Measurements from ENCODE around the gene RSPH4A. TPM values are rescaled to one million over a fixed set of nuclear protein-coding genes. Genes with fewer than 3 reads are reported as not detected.
"Not testable (repeated sequence)": the region's sequence is repeated elsewhere in the genome, so short reads cannot be mapped to it uniquely, and the experiment has no call there.

Gene RSPH4A
- total and polyA plus RNA-seq, 2 of the 4 experiments (the other 2 are of a cell fraction), result under 0.01 to 0.19 TPM

DNA sequence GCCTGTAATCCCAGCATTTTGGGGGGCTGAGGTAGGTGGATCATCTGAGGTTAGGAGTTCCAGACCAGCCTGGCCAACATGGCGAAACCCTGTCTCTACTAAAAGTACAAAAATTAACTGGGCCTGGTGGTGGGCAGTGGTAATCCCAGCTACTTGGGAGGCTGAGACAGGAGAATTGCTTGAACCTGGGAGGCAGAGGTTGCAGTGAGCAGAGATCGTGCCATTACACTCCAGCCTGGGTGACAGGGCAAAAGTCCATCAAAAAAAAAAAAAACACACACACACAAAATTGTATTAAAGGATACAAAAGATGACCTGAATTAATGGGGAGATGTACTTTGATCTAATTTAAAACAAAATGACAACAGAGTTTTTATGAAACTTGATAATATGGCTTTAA, 47.9 kb downstream of the RSPH4A start:
- H3K9me1 ChIP-seq (ENCODE audit: insufficient read depth, low read length); H3K9ac ChIP-seq (ENCODE audit: low read depth, low read length); H2BK120ac ChIP-seq (ENCODE audit: low read depth, low read length); H3K9me3 ChIP-seq (ENCODE audit: control insufficient read depth, insufficient read depth, low read length); H4K8ac ChIP-seq (ENCODE audit: low read depth in 2 of 2, low read length in 2 of 2); H2AK5ac ChIP-seq (ENCODE audit: low read depth, low read length); H3K4me2 ChIP-seq (ENCODE audit: low read depth, low read length); H3K23ac ChIP-seq (ENCODE audit: low read depth, low read length); POLR2A ChIA-PET (ENCODE audit: unreplicated experiment); H3K36me3 ChIP-seq (ENCODE audit: control insufficient read depth, insufficient read depth, low read length); H3K14ac ChIP-seq (replicated peaks; ENCODE audit: low read depth, low read length); H3K27me3 ChIP-seq (ENCODE audit: control insufficient read depth, insufficient read depth, low read length); H3K4me3 ChIP-seq (ENCODE audit: insufficient read depth, low read depth, low read length); H2BK15ac ChIP-seq (ENCODE audit: low read depth, low read length); BruUV-seq (replicated peaks); H3K4ac ChIP-seq (ENCODE audit: low read depth, low read length); H3K56ac ChIP-seq (ENCODE audit: extremely low read depth, insufficient read depth, low read length); ATAC-seq (ENCODE audit: low read depth); in situ Hi-C loops (cut with MboI; ENCODE audit: low sequenced_read_pairs); H2AK9ac ChIP-seq (replicated peaks; ENCODE audit: low read depth, low read length, poor library complexity); H2BK20ac ChIP-seq (ENCODE audit: low read depth, low read length); dilution Hi-C loops (cut with HindIII; ENCODE audit: low sequenced_read_pairs, unreplicated experiment); H2BK5ac ChIP-seq (ENCODE audit: low read depth, low read length, poor library complexity, severe bottlenecking); DNase-seq; H4K91ac ChIP-seq (ENCODE audit: insufficient read depth, low read depth, low read length); H2AFZ ChIP-seq (replicated peaks; ENCODE audit: low read length, poor library complexity); intact Hi-C loops (cut with micrococcal nuclease); H3K18ac ChIP-seq (ENCODE audit: low read depth, low read length); H3K4me1 ChIP-seq (ENCODE audit: control insufficient read depth, insufficient read depth, low read length); H4K5ac ChIP-seq (ENCODE audit: low read depth, low read length); H3K27ac ChIP-seq (ENCODE audit: insufficient read depth, low read length): not testable (repeated sequence)
- Histone ChIP-seq H3K79me1 (ENCODE audit: low read depth in 1 of 2, low read length in 2 of 2) (peaks cover 19 to 43% of the 10 kb centered on the region in 2 experiments), H4K20me1 (ENCODE audit: insufficient read depth, low read length) (peaks cover 15% of the 10 kb centered on the region; the same call in 1 of the 2 replicates)
- CTCF ChIA-PET, result interaction anchor here (0.7 kb wide), 1 partner anchor 1033 kb away, joined by 5 read pairs; no protein-coding TSS in a partner anchor
- WGBS, 2 experiments (ENCODE audit: extremely low coverage in 2 of 2, insufficient read length in 1 of 2), result no CpG with 5 or more reads among the region's 2 CpGs

Measured in IMR-90 (cell line).